HEK293 (cell line): ENCODE measurements around the gene OR2F1.

Experiments
- CTCF ChIA-PET: fragments of 350-600 bp; formaldehyde crosslinking; extraction: SDS; loops from one replicate; lab custom pipeline; 2021; ENCODE audit warnings: antibody characterized with exemption; lab: Yijun Ruan, JAX
- POLR2A ChIA-PET: fragments of 300-600 bp; formaldehyde crosslinking; extraction: SDS; loops from one replicate; lab custom pipeline; 2020; ENCODE audit warnings: antibody characterized with exemption, inconsistent platforms; lab: Yijun Ruan, JAX
- H3K27ac ChIP-seq: fragments of 200-500 bp; sonication (Bioruptor generic); 2 replicates; pipeline ENCODE4 v1.5.1; 2014; ENCODE audit warnings: low read depth, low read length, control low read depth, inconsistent platforms; ENCODE audit errors: extremely low read depth
- H3K36me3 ChIP-seq, 2 experiments: fragments of 200-500 bp in 1 of 2; sonication (Bioruptor generic) in 1 of 2; 1 replicate in 1 of 2; 2 replicates in 1 of 2; pipeline ENCODE4 v1.5.1; 2014 to 2017; ENCODE audit warnings: inconsistent platforms in 2 of 2, low read length in 2 of 2; ENCODE audit not compliant: control insufficient read depth in 2 of 2, insufficient read depth in 1 of 2
- H3K4me1 ChIP-seq: fragments of 200-500 bp; sonication (Bioruptor generic); 2 replicates; pipeline ENCODE4 v1.5.1; 2014; ENCODE audit warnings: mild to moderate bottlenecking, low read length, inconsistent platforms; ENCODE audit not compliant: control insufficient read depth, insufficient read depth
- H3K4me3 ChIP-seq: 2 replicates; pipeline ENCODE4 v1.5.1; 2011; ENCODE audit warnings: low read depth, mild to moderate bottlenecking, control low read depth, low read length, moderate library complexity
- H3K9me3 ChIP-seq: fragments of 200-500 bp; sonication (Bioruptor generic); 2 replicates; pipeline ENCODE4 v1.5.1; 2014; ENCODE audit warnings: low read depth, low read length, inconsistent platforms; ENCODE audit not compliant: control insufficient read depth, insufficient read depth
- BCL11A ChIP-seq: fragments of 450-650 bp; formaldehyde crosslinking; IDR thresholded peaks from 2 replicates; pipeline ENCODE4 v1.5.1; 2016; ENCODE audit warnings: low read depth, missing biosample characterization, missing genetic modification characterization
- BCL11B ChIP-seq: fragments of 450-650 bp; formaldehyde crosslinking; IDR thresholded peaks from 2 replicates; pipeline ENCODE4 v1.5.1; 2016; ENCODE audit warnings: low read depth, missing biosample characterization, missing genetic modification characterization
- FEZF1 ChIP-seq: fragments of 450-650 bp; formaldehyde crosslinking; IDR thresholded peaks from 2 replicates; pipeline ENCODE4 v1.5.1; 2016; ENCODE audit warnings: missing biosample characterization, missing genetic modification characterization
- GLI2 ChIP-seq: fragments of 450-650 bp; formaldehyde crosslinking; IDR thresholded peaks from 2 replicates; pipeline ENCODE4; 2017; ENCODE audit warnings: missing biosample characterization, missing genetic modification characterization, low read depth, borderline replicate concordance
- OVOL3 ChIP-seq: fragments of 450-650 bp; formaldehyde crosslinking; IDR thresholded peaks from 2 replicates; pipeline ENCODE4 v1.5.1; 2016; ENCODE audit warnings: missing biosample characterization, missing genetic modification characterization
- PRDM1 ChIP-seq: fragments of 450-650 bp; formaldehyde crosslinking; IDR thresholded peaks from 2 replicates; pipeline ENCODE4; 2016; ENCODE audit warnings: missing biosample characterization, missing genetic modification characterization
- SETDB1 ChIP-seq: IDR thresholded peaks from one replicate; pipeline ENCODE4 v1.6.1; 2017; ENCODE audit warnings: mild to moderate bottlenecking, low read length, moderate library complexity, mixed read lengths; ENCODE audit not compliant: insufficient read length
- WT1 ChIP-seq: fragments of 450-650 bp; formaldehyde crosslinking; IDR thresholded peaks from 2 replicates; pipeline ENCODE4 v1.5.1; 2016; ENCODE audit warnings: missing biosample characterization, missing genetic modification characterization
- ZBTB48 ChIP-seq: fragments of 450-650 bp; formaldehyde crosslinking; IDR thresholded peaks from 2 replicates; pipeline ENCODE4 v1.5.1; 2016; ENCODE audit warnings: missing biosample characterization, missing genetic modification characterization
- ZEB2 ChIP-seq: fragments of 450-650 bp; formaldehyde crosslinking; IDR thresholded peaks from 2 replicates; pipeline ENCODE4 v1.5.1; 2016; ENCODE audit warnings: missing biosample characterization, missing genetic modification characterization
- ZNF112 ChIP-seq: fragments of 450-650 bp; formaldehyde crosslinking; IDR thresholded peaks from 2 replicates; pipeline ENCODE4 v1.5.0; 2017; ENCODE audit warnings: missing biosample characterization, missing genetic modification characterization
- ZNF133 ChIP-seq: fragments of 450-650 bp; formaldehyde crosslinking; IDR thresholded peaks from 2 replicates; pipeline ENCODE4 v1.5.1; 2016; ENCODE audit warnings: missing biosample characterization, missing genetic modification characterization
- ZNF16 ChIP-seq: fragments of 450-650 bp; formaldehyde crosslinking; IDR thresholded peaks from 2 replicates; pipeline ENCODE4 v1.5.1; 2016; ENCODE audit warnings: low read depth, missing biosample characterization, missing genetic modification characterization
- ZNF211 ChIP-seq: fragments of 450-650 bp; formaldehyde crosslinking; IDR thresholded peaks from 2 replicates; pipeline ENCODE4 v1.5.1; 2016; ENCODE audit warnings: low read depth, missing biosample characterization, missing genetic modification characterization
- ZNF214 ChIP-seq: fragments of 450-650 bp; formaldehyde crosslinking; IDR thresholded peaks from 2 replicates; pipeline ENCODE4 v1.5.1; 2017; ENCODE audit warnings: missing biosample characterization, mild to moderate bottlenecking, missing genetic modification characterization, borderline replicate concordance
- ZNF239 ChIP-seq: fragments of 450-650 bp; formaldehyde crosslinking; IDR thresholded peaks from 2 replicates; pipeline ENCODE4 v1.5.1; 2016; ENCODE audit warnings: missing biosample characterization, missing genetic modification characterization
- ZNF24 ChIP-seq: fragments of 450-650 bp; formaldehyde crosslinking; IDR thresholded peaks from 2 replicates; pipeline ENCODE4 v1.5.1; 2016; ENCODE audit warnings: missing biosample characterization, missing genetic modification characterization
- ZNF302 ChIP-seq: fragments of 450-650 bp; formaldehyde crosslinking; IDR thresholded peaks from 2 replicates; pipeline ENCODE4 v1.5.1; 2016; ENCODE audit warnings: missing biosample characterization, missing genetic modification characterization, low read depth
- ZNF335 ChIP-seq: fragments of 450-650 bp; formaldehyde crosslinking; conservative IDR thresholded peaks from 2 replicates; pipeline ENCODE4 v1.5.1; 2016; ENCODE audit warnings: missing biosample characterization, missing genetic modification characterization
- ZNF404 ChIP-seq: fragments of 450-650 bp; formaldehyde crosslinking; IDR thresholded peaks from 2 replicates; pipeline ENCODE4 v1.5.1; 2017; ENCODE audit warnings: missing biosample characterization, missing genetic modification characterization
- ZNF629 ChIP-seq: fragments of 450-650 bp; formaldehyde crosslinking; IDR thresholded peaks from 2 replicates; pipeline ENCODE4 v1.5.1; 2017; ENCODE audit warnings: missing biosample characterization, missing genetic modification characterization
- ZNF747 ChIP-seq: fragments of 450-650 bp; formaldehyde crosslinking; IDR thresholded peaks from 2 replicates; pipeline ENCODE4 v1.5.1; 2016; ENCODE audit warnings: missing biosample characterization, missing genetic modification characterization
- TF ChIP-seq, protein P1 (sequence below): fragments of 450-650 bp; formaldehyde crosslinking; IDR thresholded peaks from 2 replicates; pipeline ENCODE4 v1.5.1; 2016; ENCODE audit warnings: missing biosample characterization, missing genetic modification characterization
- TF ChIP-seq, protein P2 (sequence below): fragments of 450-650 bp; formaldehyde crosslinking; IDR thresholded peaks from 2 replicates; pipeline ENCODE4 v1.5.0; 2017; ENCODE audit warnings: missing biosample characterization, missing genetic modification characterization, borderline replicate concordance

Gene OR2F1

DNA sequence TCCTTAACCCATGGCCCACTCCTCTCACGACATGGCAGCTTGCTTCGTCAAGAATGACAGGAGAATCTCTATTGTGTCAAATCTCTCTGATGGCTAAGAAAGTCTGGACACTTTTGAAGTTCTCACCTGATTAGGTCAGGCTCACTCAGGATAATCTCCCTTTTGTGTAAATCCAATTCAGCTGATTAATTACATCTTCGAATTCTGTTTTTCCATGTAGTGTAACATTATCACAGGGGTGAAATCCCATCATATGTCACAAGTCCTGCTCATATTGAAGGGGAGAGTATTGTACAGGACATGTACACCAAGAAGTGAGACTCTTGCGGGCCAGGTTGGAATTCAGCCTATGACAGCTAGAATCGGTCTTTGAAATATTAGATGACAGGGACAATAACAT is 29.3 kb downstream of the OR2F1 start:
- CTCF ChIA-PET: no interaction called here
- TF ChIP-seq FEZF1 (tag by site-specific recombination) (no peak), ZNF404 (tag by site-specific recombination) (no peak), ZNF112 (tag by site-specific recombination) (no peak), ZNF16 (tag by site-specific recombination) (no peak), GLI2 (tag by site-specific recombination) (no peak), ZNF24 (tag by site-specific recombination) (no peak), ZNF629 (tag by site-specific recombination) (no peak), BCL11B (tag by site-specific recombination) (no peak), ZNF747 (tag by site-specific recombination) (no peak), ZBTB48 (tag by site-specific recombination) (no peak)
- TF ChIP-seq, protein P1, sequence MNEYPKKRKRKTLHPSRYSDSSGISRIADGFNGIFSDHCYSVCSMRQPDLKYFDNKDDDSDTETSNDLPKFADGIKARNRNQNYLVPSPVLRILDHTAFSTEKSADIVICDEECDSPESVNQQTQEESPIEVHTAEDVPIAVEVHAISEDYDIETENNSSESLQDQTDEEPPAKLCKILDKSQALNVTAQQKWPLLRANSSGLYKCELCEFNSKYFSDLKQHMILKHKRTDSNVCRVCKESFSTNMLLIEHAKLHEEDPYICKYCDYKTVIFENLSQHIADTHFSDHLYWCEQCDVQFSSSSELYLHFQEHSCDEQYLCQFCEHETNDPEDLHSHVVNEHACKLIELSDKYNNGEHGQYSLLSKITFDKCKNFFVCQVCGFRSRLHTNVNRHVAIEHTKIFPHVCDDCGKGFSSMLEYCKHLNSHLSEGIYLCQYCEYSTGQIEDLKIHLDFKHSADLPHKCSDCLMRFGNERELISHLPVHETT: no peak
- POLR2A ChIA-PET: no interaction called here
- H3K27ac ChIP-seq: no peak overlapping the region
- no peaks in the 10 kb centered on the region for H3K9me3 ChIP-seq
- no peaks in the 10 kb centered on the region for H3K36me3 ChIP-seq
- H3K4me1 ChIP-seq: no peaks in the 10 kb centered on the region
- H3K4me3 ChIP-seq: no peak overlapping the region

DNA sequence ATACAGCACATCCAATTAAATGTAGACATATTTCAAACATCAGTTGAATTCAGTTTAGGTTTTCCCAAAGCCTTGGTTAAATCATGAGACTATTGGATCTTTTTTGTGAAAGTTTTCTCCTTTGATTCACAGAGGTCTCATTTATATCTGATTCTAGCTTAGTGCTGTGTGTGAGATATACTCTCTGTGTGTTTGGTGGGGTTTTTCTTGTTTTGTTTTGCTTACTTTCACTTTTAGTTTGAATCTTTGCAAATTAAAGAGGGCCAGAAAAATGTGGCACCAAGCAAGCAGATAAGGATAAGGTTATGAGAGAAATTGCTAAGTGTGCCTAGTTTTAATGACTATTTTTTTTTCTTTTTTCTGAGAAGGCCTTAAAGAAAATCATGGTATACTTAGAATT is 32.9 kb downstream of the OR2F1 start:
- Histone ChIP-seq H3K36me3 (no peaks in the 10 kb centered on the region), H3K4me3 (no peak overlapping the region), H3K4me1 (no peaks in the 10 kb centered on the region), H3K27ac (no peak overlapping the region), H3K9me3 (no peaks in the 10 kb centered on the region)
- ChIA-PET POLR2A (no interaction called here), CTCF (no interaction called here)
- TF ChIP-seq SETDB1 (no peak), BCL11A (tag by site-specific recombination) (no peak), ZNF335 (tag by site-specific recombination) (no peak), ZNF211 (tag by site-specific recombination) (no peak), WT1 (no peak), ZEB2 (tag by site-specific recombination) (no peak), ZNF214 (tag by site-specific recombination) (no peak), OVOL3 (tag by site-specific recombination) (no peak), ZNF302 (tag by site-specific recombination) (no peak), ZNF239 (tag by site-specific recombination) (no peak)

DNA sequence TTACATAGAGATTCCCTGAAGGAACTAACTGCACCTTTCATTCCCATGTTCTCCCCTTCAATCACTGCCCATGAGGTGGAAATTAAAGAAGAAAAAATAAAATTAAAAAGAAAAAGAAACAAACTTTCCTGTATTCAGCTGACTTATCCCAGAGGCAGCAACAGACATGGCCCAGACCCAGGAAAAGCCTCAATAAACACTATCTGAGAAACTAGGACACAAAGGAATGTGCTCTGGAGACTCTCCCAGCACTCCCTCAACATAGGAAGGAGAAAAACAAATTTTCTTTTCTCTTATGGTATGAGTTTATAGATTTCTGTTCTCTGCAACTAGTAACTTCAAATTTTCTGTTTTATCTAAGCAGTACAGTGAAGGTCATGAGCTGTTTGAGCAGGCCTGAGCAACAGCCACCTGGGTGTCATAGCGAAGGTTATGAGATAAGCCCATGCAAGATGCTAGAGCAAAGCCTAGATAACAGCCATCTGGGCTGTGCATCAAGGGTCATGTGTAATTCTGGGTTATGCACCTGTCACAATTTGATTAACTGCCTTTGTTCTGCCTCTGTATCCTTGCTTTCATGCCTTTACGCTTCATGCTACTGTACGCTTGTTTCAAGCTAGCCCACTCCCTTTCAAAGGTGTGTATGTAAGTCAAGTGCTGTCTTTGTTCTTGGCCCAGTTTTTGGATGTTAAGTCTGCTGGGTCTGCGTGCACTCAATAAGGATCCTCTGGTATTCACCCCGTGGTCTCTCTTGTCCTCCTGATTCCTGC is 34.5 kb downstream of the OR2F1 start:
- ChIA-PET POLR2A (no interaction called here), CTCF (no interaction called here)
- Histone ChIP-seq H3K9me3 (no peaks in the 10 kb centered on the region), H3K36me3 (no peaks in the 10 kb centered on the region), H3K27ac (no peak overlapping the region), H3K4me3 (no peak overlapping the region), H3K4me1 (no peaks in the 10 kb centered on the region)
- TF ChIP-seq SETDB1 (peak; percentile 67), PRDM1 (tag by site-specific recombination) (no peak), ZNF133 (tag by site-specific recombination) (no peak)
- TF ChIP-seq, protein P2, sequence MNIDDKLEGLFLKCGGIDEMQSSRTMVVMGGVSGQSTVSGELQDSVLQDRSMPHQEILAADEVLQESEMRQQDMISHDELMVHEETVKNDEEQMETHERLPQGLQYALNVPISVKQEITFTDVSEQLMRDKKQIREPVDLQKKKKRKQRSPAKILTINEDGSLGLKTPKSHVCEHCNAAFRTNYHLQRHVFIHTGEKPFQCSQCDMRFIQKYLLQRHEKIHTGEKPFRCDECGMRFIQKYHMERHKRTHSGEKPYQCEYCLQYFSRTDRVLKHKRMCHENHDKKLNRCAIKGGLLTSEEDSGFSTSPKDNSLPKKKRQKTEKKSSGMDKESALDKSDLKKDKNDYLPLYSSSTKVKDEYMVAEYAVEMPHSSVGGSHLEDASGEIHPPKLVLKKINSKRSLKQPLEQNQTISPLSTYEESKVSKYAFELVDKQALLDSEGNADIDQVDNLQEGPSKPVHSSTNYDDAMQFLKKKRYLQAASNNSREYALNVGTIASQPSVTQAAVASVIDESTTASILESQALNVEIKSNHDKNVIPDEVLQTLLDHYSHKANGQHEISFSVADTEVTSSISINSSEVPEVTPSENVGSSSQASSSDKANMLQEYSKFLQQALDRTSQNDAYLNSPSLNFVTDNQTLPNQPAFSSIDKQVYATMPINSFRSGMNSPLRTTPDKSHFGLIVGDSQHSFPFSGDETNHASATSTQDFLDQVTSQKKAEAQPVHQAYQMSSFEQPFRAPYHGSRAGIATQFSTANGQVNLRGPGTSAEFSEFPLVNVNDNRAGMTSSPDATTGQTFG (tag by site-specific recombination): no peak
